Measurements from ENCODE around the gene HMX3.
"Not testable (repeated sequence)": the region's sequence is repeated elsewhere in the genome, so short reads cannot be mapped to it uniquely, and the experiment has no call there.

The HMX3 gene

DNA sequence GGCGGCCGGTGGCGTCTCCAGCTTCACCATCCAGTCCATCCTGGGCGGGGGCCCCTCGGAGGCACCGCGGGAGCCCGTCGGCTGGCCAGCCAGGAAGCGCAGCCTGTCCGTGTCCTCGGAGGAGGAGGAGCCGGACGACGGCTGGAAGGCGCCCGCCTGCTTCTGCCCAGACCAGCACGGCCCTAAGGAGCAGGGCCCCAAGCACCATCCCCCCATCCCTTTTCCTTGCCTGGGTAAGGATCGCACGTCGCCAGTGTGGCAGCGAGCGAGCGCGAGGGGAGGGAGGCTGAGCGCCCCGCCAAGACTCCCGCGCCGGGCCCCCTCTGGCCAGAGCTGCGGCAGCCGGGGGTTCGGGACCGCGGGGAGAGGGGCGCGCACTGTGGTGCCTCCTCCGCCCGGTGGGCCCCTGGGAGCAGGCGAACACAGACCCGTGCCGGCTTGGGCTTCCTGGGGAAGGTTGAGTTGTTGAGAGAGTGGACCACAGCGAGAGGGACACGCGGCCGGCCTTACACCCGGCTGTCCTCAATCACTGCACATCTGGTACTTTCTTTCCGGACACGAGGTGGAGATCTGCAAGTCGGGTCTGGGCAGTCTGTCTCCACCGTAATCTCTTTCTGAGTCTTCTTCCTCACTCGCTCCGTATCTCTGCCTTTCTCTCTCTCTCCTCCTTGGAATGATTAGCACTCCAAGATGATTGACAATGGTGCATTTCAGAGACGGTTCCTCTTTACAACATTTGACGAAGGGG lies 12.8 kb downstream of the HMX3 start:
- no peak for DNase-seq (ENCODE audit: low spot score)

DNA sequence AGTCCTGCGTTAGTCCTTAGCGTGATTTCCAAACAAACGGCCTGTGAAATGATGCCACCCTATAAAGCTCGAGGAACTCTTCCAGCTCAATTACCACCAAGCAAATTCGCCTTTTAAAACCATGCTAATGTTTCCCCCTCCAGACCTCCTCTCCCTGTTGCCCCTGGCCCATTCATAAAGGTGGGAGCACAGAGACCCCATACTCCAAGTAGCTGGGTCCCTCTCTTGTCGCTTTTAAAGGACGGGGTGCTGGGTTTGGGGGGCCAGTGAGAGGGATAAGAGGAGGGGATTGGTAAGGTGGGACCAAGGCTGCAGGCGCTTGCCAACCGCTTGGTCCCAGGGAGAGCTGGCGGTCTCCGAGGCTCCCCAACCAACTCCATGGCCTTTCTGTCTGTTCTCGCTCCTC lies 13.4 kb downstream of the HMX3 start:
- no peak for DNase-seq (ENCODE audit: low spot score)

DNA sequence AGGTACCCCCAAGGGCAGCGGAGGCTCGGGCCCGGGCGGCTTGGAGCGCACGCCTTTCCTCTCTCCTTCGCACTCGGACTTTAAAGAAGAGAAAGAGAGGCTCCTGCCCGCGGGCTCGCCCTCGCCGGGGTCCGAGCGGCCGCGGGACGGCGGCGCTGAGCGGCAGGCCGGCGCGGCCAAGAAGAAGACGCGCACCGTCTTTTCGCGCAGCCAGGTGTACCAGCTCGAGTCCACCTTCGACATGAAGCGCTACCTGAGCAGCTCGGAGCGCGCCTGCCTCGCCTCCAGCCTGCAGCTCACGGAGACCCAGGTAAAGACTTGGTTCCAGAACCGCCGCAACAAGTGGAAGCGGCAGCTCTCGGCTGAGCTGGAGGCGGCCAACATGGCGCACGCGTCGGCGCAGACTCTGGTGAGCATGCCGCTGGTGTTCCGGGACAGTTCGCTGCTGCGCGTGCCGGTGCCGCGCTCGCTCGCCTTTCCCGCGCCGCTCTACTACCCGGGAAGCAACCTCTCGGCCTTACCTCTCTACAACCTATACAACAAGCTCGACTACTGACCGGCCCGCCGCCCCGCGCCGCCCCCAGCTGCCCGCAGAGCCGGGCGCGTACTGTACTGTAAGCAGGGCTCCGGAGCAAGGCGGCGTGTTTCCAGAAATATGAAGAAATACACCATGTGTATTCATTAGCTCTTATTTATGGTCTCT lies 13.9 kb downstream of the HMX3 start:
- DNase-seq (ENCODE audit: low spot score), result no peak

DNA sequence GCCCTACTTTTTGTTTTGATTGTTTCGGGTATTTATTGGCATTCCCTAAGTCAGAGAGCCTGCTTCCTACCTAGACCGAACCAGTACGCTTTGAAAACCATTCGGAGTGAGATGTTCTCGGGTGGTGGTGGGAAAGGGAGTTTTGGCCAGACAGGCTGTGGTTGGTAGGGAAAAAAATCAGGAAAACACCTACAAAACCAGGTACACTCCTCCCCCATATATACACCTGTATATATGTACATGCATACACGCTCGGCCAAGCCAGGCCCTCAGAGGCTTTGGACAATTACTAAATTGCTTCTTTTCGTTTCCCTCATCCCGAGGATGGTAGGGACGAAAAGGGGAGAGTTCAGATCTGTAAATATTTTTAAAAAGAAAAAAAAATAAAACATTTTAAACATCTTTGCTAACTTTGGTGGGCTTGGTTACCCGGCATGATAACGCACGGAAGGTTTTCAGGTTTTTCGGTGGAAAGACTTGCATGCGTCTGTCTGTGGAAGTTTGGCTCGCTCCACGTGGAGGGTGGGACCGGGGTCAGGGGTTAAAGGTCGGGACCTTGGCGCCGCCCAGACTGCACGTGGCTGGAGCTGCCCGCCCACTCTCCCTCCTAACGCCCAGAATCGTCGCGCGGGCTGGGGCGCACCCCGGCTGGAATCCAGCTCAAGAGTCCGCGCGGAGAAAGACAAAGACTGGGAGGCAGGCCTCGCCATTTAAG lies 14.7 kb downstream of the HMX3 start:
- DNase-seq (ENCODE audit: low spot score), result no peak

DNA sequence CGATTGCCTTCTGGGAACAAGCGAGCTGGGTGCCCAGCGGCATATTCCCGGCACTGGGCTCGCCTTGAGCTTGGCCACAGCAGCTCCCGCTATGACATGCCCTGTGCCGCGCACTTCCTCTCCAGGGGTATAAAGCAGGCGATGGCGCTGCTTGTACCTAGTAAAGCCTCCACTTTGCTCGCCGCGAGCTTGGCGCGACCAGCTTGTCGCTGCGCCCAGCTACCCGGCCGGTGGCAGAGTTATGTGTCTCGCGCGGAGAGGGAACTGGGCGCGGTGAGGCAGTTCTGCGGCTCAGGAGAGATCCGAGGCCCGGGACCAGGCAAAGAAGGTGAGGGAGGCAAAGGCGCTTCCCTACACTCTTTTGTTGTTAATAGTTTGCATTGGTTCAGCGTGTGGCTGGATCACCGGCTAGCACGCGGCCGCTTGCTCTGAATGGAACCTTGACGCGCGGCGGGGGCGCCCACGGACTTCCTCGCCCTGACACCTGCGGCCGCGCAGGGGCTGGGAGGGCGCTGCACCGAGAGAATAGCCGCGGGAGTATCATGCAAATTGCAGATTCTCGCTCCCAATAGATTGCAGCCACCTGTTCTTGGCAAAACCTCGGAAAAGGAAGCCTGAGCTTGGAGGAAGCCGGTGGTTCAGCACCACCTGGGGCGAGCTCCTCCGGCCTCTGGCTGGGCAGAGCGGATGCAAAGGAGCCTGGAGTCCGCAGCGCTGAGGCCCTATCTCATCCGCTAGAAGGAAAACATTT lies 15.4 kb downstream of the HMX3 start:
- no peak for DNase-seq (ENCODE audit: low spot score)

DNA sequence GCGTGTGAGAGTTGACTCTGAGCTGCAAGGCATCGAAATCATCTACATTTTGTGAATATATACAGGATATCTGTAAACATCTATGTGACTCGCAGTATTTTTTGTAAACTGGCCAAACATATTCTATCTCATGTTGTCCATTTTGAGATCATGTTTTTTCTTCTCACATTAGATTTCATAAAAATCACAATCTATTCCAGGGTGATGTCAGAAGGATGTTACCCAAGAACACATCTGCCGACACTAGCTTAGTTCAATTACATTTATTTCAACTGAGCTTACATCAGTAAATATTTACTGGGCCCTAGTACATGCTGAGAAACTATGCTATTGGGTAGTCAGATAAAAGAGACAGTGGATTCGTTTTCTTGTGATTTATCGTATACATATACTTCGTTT lies 16.0 kb downstream of the HMX3 start:
- no peak for DNase-seq (ENCODE audit: low spot score)

DNA sequence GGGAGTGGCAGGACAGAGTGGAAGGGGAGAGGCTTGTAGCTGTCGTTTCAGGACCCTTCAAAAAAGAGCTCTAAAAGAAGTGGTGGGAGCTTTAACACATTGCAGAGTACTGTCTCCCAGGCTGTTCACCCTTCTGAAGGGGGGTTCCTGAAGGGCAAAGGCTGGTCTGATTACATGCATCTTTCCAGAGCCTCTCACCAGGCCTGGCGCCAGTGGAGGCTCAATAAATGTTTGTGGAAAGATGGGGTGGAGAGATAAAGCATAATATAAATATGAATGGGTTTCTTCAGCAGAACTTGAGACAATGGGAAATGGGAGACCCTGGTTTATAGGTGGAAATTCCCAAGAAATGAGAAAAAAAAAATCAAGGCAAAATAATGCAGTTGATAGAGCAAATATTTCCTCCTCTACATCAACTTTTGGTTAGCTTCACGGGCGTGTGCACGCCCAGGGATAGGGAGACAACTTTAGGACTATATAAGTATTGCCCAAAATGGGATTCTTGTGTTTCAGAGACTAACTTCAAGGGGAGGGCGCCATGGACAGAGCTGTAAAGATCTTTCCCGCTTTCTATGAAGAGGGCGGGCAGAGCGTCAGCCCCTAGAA lies 17.8 kb downstream of the HMX3 start:
- DNase-seq (ENCODE audit: low spot score), result no peak

DNA sequence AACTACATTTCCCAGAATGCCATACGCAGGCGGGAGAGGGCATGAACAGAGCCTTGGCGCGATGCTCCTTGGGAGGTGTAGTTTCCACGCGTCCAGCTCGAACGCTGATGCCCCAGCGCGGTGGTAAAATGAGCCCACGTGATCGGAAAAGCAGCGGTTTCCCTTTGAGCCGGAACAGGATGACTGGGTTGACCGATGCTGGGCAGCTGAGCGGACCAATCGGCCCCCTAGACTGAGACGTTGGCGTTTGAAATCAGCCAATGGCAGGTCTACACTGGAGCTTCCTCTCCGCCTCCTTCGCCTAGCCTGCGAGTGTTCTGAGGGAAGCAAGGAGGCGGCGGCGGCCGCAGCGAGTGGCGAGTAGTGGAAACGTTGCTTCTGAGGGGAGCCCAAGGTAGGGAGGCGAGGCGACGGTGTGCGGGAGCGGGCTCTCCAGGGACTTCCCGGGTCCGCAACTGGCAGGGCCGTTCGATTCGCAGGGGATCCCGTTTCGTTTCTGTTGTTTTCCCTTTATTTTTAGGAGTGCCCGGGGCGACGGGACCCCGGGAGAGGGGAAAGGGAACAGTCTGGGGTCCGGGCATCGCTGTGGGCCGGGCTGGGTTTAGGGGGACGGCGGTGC lies 18.4 kb downstream of the HMX3 start, which contains the start of gene BUB3:
BUB3 (plus strand) TSS at position 311 of the 619 bp plus-strand sequence. CDS start 516 bp downstream, outside the sequence.
- peak; percentile 88 for DNase-seq (ENCODE audit: low spot score)

DNA sequence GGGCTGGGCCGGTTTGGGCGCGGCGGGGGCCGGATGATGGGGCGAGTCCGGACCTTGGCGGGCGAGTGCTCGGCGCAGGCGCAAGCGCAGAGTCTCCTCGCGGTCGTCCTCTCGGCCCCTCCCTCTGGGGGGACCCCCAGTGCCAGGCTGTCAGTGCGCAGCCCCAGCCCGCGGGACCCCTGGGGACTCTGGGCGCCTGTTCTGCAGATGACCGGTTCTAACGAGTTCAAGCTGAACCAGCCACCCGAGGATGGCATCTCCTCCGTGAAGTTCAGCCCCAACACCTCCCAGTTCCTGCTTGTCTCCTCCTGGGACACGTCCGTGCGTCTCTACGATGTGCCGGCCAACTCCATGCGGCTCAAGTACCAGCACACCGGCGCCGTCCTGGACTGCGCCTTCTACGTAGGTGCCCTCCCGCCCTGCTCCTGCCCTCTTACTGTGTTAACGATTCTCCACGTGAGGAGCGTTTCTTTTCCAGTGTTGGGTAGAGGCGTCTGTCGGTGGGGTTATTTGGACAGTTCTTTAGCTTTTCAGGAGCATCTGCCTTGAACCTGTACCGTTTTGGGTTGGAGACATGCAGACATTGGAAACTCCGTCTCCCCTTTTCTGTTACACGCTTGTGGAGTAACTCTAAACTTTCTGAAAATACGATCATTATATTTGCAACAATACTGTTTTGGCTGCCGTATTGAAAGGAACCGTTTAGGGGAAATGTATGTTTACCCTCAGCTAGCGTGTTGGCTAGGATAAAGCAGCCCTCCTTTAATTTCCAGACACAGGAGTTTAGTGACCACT lies 19.1 kb downstream of the HMX3 start:
- DNase-seq (ENCODE audit: low spot score), result peak; percentile 74

DNA sequence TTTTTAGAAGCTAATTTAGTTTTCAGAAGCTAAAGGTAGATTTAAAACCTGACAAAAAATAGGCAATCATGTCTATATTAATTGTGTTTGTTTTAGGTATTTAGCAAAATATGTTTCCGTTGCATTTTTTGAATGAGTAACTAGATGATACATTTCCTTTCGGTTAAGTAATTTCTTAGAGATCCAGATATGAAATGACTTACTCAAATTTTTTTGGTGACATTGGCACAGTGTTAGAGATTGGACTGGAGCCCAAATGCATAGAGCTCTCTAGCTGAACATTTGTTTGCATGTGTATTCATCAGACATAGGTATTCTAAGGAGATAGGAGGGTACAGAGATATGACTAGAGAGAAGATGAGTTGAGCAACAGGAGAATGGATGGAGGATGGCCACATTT lies 20.3 kb downstream of the HMX3 start:
- no peak for DNase-seq (ENCODE audit: low spot score)

DNA sequence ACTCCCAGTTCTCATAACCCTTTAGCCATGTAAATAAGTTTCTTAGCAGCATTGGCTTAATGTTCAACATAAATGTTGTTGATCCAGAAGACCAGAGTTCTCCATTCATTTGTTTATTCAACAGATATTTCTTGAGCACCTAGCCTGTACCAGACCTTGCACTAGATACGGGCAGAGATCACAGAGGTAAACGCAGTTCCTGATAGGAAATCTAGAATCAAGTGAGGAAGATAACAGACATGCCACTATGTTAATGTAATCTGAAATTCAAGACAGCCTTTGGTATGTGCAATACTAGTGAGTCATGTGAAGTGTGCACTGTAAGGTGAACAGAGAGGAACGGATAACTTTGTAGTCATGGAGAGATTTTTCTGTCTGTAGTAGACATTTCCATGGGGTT lies 21.4 kb downstream of the HMX3 start:
- DNase-seq (ENCODE audit: low spot score), result no peak

DNA sequence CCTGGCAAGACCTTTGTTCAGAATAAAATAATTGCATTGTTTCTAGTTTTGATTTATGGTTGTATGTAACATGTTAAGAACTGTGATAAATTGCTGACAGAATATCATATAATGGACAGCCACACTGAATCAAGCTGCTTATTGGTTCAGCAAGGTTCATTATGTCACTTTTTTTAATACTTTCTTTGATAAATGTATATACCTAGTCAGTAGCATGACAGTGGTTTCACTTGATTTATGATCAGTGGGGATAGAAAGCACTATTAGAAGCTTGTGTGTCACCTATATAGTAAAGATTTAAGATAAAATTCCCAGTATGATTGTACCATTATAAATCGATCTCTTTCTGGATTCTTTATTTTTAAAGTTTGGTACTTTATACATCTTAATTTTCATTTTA lies 22.9 kb downstream of the HMX3 start:
- DNase-seq (ENCODE audit: low spot score), result no peak

DNA sequence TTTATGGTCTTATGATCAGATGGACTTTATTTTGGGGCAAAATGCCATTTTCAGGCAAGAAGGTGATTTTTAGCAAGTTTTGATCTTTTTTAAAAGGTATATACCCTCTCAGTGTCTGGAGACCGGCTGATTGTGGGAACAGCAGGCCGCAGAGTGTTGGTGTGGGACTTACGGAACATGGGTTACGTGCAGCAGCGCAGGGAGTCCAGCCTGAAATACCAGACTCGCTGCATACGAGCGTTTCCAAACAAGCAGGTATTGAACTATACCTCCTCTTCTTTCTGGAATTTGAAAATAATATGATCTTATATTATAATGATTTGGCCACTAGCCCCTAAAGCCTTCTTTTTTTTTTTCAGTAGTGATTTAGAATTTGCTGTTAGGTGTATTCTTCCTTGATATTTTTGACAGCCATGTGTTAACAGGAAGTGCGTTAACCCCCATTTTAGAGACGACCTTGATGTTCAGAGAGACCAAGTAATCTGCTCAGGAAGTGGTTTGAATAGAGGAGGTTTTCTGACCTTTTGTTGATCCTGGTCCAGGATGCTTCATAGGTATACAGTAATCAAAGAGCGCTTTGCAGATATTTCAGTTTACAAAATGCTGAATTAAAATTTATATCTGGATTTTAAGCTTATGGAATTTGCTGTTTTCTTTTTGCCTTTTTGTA lies 24.7 kb downstream of the HMX3 start:
- no peak for DNase-seq (ENCODE audit: low spot score)

DNA sequence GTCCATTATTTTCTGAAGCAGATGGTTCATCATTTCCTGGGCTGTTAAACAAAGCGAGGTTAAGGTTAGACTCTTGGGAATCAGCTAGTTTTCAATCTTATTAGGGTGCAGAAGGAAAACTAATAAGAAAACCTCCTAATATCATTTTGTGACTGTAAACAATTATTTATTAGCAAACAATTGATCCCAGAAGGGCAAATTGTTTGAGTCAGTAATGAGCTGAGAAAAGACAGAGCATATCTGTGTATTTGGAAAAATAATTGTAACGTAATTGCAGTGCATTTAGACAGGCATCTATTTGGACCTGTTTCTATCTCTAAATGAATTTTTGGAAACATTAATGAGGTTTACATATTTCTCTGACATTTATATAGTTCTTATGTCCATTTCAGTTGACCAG lies 28.5 kb downstream of the HMX3 start:
- DNase-seq (ENCODE audit: low spot score), result no peak

DNA sequence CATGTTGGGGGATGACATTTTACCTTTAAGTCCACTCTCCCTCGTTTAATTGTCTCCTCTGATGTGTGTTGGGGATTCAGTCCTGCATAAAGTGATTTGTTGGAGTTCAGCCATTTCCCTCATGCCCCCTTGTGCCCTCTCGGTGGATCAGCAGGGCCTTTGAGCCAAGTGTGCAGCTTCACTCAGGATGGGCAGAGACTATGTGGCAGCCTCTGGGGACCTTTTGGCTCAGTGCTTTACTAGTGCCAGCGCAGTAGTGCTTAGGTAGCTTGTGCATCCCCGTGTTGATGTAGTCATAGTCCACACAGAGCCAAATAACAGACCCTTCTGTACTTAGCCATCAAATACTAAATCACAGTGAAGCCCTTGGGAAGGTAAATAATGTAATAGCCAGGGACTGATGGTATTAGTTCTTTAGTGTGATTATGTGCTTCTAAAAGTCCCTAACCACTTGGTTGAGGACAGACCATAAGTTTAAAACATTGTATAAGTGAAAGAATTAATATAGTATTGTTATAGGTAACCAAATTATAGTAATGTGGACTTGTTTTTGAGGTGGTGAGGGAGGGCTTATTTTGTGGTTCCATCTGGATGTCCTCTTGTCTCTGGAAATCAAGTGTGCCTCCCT lies 29.8 kb downstream of the HMX3 start:
- peak; percentile 52 for DNase-seq (ENCODE audit: low spot score)

DNA sequence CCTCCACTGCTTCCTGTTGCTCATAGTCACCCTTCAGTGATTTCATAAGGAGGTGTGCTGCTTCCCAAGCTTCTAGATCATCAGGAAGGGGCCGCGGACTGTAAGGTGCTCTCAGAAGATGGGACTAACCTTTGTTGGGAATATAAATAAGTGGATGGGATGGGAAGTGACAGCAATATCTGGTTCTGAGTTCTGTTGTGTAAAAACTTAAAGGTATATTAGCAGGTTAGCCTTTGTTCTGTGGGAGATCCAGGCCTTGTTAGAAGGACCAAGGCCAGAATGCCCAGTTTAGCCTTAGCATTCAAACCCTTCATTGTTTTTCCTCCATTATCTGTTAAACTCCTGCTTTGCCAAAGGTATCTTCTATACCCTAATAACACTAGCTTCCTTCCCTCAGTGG lies 30.8 kb downstream of the HMX3 start:
- DNase-seq (ENCODE audit: low spot score), result no peak

DNA sequence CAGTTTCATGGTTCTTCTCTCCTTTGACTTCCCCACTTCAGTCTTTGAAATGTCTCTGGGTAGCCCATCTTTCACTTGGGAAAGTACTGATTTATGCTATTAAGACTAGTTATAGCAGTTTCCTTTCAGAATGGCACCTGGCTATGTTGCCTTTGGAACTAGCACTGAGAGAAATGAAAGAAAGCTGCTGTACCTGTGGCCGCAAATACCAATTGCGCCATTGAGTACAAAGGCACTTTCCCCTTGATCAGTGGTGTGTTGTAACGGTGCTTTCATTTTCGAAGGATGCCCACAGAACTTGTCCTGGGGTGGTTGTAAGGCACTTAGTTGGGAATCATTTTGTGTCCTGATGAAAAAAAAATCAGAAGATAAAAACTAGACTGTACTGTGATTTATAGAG lies 35.2 kb downstream of the HMX3 start:
- no peak for DNase-seq (ENCODE audit: low spot score)

DNA sequence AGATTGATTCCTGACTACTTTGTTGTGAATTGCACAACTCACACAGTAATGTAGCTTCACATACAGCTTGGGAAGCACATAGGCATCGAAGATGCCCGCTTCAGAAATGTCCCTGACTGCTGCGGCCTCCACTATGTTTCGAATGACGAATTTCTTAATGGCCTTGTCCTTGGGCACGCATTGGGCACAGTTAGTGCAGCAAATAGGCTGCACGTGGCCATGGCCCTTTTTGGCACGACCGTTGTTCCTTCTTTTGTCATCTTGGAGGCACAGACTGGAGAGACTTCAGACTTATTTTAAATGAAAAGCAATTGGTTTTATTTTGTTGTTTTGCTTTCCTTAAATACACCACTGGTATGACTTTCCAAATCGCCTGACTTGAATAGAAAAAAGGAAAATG lies 35.8 kb downstream of the HMX3 start:
- DNase-seq (ENCODE audit: low spot score), result not testable (repeated sequence)
